GM12878 (cell line): Measurements from ENCODE around the gene C2orf92. TPM values are rescaled to one million over a fixed set of nuclear protein-coding genes. Genes with fewer than 3 reads are reported as not detected.

Source experiments
- ATAC-seq: fragments of 200-7000 bp; cut with Tn5 transposase; 3 replicates; pipeline ENCODE4 v1.9.1; 2020; ENCODE audit warnings: mild to moderate bottlenecking, moderate library complexity
- BruUV-seq: library from RNA; stranded (reverse); fragments of 400-500 nt; replicated peaks from 2 replicates; lab custom pipeline; 2021; lab: Mats Ljungman, UMichigan
- CTCF ChIA-PET: fragments of 300-600 bp; sonication (Branson Sonifier 250); formaldehyde crosslinking; extraction: SDS; loops from one replicate; lab custom pipeline; 2021; ENCODE audit warnings: inconsistent platforms; lab: Yijun Ruan, JAX
- POLR2A ChIA-PET: fragments of 350-600 bp; formaldehyde crosslinking; extraction: SDS; loops from one replicate; lab custom pipeline; 2021; ENCODE audit warnings: inconsistent platforms; lab: Charles Lee
- RAD21 ChIA-PET: fragments of 300-600 bp; sonication (Branson Sonifier 250); formaldehyde crosslinking; loops from one replicate; lab custom pipeline; 2023; ENCODE audit warnings: antibody characterized with exemption; ENCODE audit not compliant: unreplicated experiment; lab: Charles Lee
- SMC1A ChIA-PET: fragments of 300-600 bp; sonication (Branson Sonifier 250); formaldehyde crosslinking; loops from one replicate; lab custom pipeline; 2023; ENCODE audit not compliant: unreplicated experiment, uncharacterized antibody; lab: Charles Lee
- DNase-seq: peaks from one replicate; pipeline ENCODE4 v3.0.0-alpha.2; 2011; ENCODE audit warnings: low read depth, low spot score
- FAIRE-seq: peaks from 3 replicates; lab custom pipeline; 2011; peaks lifted over from hg19 to GRCh38; lab: Jason Lieb, UNC
- H2AFZ ChIP-seq: 2 replicates; pipeline ENCODE4 v1.6.0; 2011; ENCODE audit warnings: low read depth, low read length, control low read depth; ENCODE audit not compliant: control insufficient read depth
- H3K27ac ChIP-seq: 2 replicates; pipeline ENCODE4 v1.5.1; 2011; ENCODE audit warnings: control low read depth; ENCODE audit not compliant: control insufficient read depth, insufficient read depth
- H3K27me3 ChIP-seq, 2 experiments: replicated peaks in 1 of 2; 2 replicates each; pipeline versions ENCODE4 v1.6.0 to v1.6.1; 2011; ENCODE audit warnings: low read length in 1 of 2; ENCODE audit not compliant: control insufficient read depth in 2 of 2, insufficient read depth in 2 of 2
- H3K36me3 ChIP-seq, 2 experiments: 2 replicates each; pipeline ENCODE4 v1.5.1; 2011; ENCODE audit warnings: low read length in 1 of 2; ENCODE audit not compliant: control insufficient read depth in 2 of 2, insufficient read depth in 2 of 2
- H3K4me1 ChIP-seq: 2 replicates; pipeline ENCODE4 v1.6.1; 2011; ENCODE audit warnings: mild to moderate bottlenecking, low read length, moderate library complexity, mixed read lengths; ENCODE audit not compliant: control insufficient read depth, insufficient read depth
- H3K4me2 ChIP-seq: 2 replicates; pipeline ENCODE4 v1.6.0; 2011; ENCODE audit warnings: control low read depth; ENCODE audit not compliant: control insufficient read depth, insufficient read depth
- H3K4me3 ChIP-seq: fragments of 200-600 bp; sonication (generic); 2 replicates; pipeline ENCODE4 v1.5.1; 2016
- H3K79me2 ChIP-seq: 2 replicates; pipeline ENCODE4 v1.6.0; 2011; ENCODE audit warnings: low read length; ENCODE audit not compliant: control insufficient read depth, insufficient read depth
- H3K9ac ChIP-seq: 2 replicates; pipeline ENCODE4 v1.8.0; 2011; ENCODE audit warnings: low read length, control low read depth, mixed read lengths; ENCODE audit not compliant: control insufficient read depth, insufficient read depth
- H3K9me3 ChIP-seq: replicated peaks from 3 replicates; pipeline ENCODE4 v1.5.1; 2011; ENCODE audit warnings: mild to moderate bottlenecking, low read length; ENCODE audit not compliant: control insufficient read depth, insufficient read depth
- H4K20me1 ChIP-seq: 2 replicates; pipeline ENCODE4 v1.6.0; 2011; ENCODE audit not compliant: control insufficient read depth, insufficient read depth
- BCL11A ChIP-seq: IDR thresholded peaks from 2 replicates; pipeline ENCODE4 v1.6.1; 2011; ENCODE audit warnings: low read depth, low read length
- BCLAF1 ChIP-seq: fragments of 450-650 bp; IDR thresholded peaks from 2 replicates; pipeline ENCODE4 v1.6.1; 2017; ENCODE audit warnings: antibody characterized with exemption, mild to moderate bottlenecking, moderate library complexity
- BMI1 ChIP-seq: fragments of 450-650 bp; IDR thresholded peaks from 2 replicates; pipeline ENCODE4 v1.6.1; 2016; ENCODE audit warnings: mild to moderate bottlenecking, moderate library complexity, borderline replicate concordance
- CBX3 ChIP-seq: fragments of 200-600 bp; sonication (generic); IDR thresholded peaks from 2 replicates; pipeline ENCODE4 v1.6.1; 2016; ENCODE audit warnings: low read depth, borderline replicate concordance
- CEBPZ ChIP-seq: fragments of 150-350 bp; IDR thresholded peaks from 2 replicates; pipeline ENCODE4 v1.6.1; 2016; ENCODE audit warnings: low read depth, low read length
- EP300 ChIP-seq, 2 experiments: fragments of 150-350 bp in 1 of 2; IDR thresholded peaks; 2 replicates each; pipeline ENCODE4 v1.6.1; 2011 to 2012; ENCODE audit warnings: low read depth in 2 of 2, low read length in 2 of 2, borderline replicate concordance in 1 of 2, improper control_type of control experiment in 1 of 2, inconsistent platforms in 1 of 2; ENCODE audit not compliant: control insufficient read depth in 1 of 2
- GABPA ChIP-seq: IDR thresholded peaks from 2 replicates; pipeline ENCODE4 v1.6.1; 2014; ENCODE audit warnings: antibody characterized with exemption, low read depth, mild to moderate bottlenecking, inconsistent platforms
- MEF2A ChIP-seq: IDR thresholded peaks from 2 replicates; pipeline ENCODE4 v1.6.1; 2011; ENCODE audit warnings: low read depth, mild to moderate bottlenecking, low read length, moderate library complexity; ENCODE audit not compliant: insufficient read depth
- NFYB ChIP-seq: IDR thresholded peaks from 2 replicates; pipeline ENCODE4 v1.6.1; 2011; ENCODE audit warnings: low read depth, mild to moderate bottlenecking, low read length, improper control_type of control experiment, moderate library complexity; ENCODE audit not compliant: insufficient read depth
- SMAD5 ChIP-seq: IDR thresholded peaks from 2 replicates; pipeline ENCODE4 v1.6.1; 2016; ENCODE audit warnings: antibody characterized with exemption, low read depth
- SMARCA5 ChIP-seq: fragments of 450-650 bp; IDR thresholded peaks from 2 replicates; pipeline ENCODE4 v1.6.1; 2017; ENCODE audit warnings: mild to moderate bottlenecking
- SPI1 ChIP-seq: IDR thresholded peaks from 2 replicates; pipeline ENCODE4 v1.6.1; 2011; ENCODE audit warnings: low read depth, mild to moderate bottlenecking, low read length, moderate library complexity, borderline replicate concordance; ENCODE audit not compliant: insufficient read depth
- TCF12 ChIP-seq: IDR thresholded peaks from 2 replicates; pipeline ENCODE4 v1.6.1; 2011; ENCODE audit warnings: low read depth, mild to moderate bottlenecking, low read length
- TCF3 ChIP-seq: IDR thresholded peaks from 2 replicates; pipeline ENCODE4 v1.6.1; 2012; ENCODE audit warnings: low read depth, mild to moderate bottlenecking, low read length, borderline replicate concordance; ENCODE audit not compliant: insufficient read depth
- YY1 ChIP-seq: IDR thresholded peaks from 2 replicates; pipeline ENCODE4 v1.6.1; 2011; ENCODE audit warnings: low read depth, mild to moderate bottlenecking, low read length
- ZNF217 ChIP-seq: fragments of 450-650 bp; IDR thresholded peaks from 2 replicates; pipeline ENCODE4 v1.6.1; 2017; ENCODE audit warnings: antibody characterized with exemption, mild to moderate bottlenecking
- WGBS: methylation state at CpG from one replicate; pipeline ENCODE4 v1.1.6; 2016; ENCODE audit warnings: low lambda C conversion rate; ENCODE audit not compliant: insufficient replicate concordance, insufficient coverage; ENCODE audit errors: missing lambda C conversion rate; 5-methylcytosine and 5-hydroxymethylcytosine counted together
- in situ Hi-C: fragments of 300-500 bp; cut with MboI; formaldehyde crosslinking; loops from 9 replicates; pipeline ENCODE4 v1.14.3; 2018; ENCODE audit warnings: mixed read lengths
- intact Hi-C: fragments of 100-400 bp; cut with micrococcal nuclease; formaldehyde crosslinking; loops from one replicate; pipeline ENCODE4 v1.14.2; 2022; ENCODE audit not compliant: unreplicated experiment
- polyA plus RNA-seq, 11 experiments: library from polyadenylated mRNA; depleted of rRNA in 4 of 11; unstranded in 6 of 11; stranded (reverse) in 5 of 11; fragments of >200 nt; fragmentation: Nextera tagmentation in 4 of 11; fragmentation: Illumina TruSeq in 1 of 11; extraction: Ambion mirVana in 4 of 11; extraction: Trizol in 1 of 11; gene quantifications; 1 replicate in 1 of 11; 2 replicates in 10 of 11; pipeline versions ENCODE4 v1.2.1 to v1.2.3, GENCODE V29; 2011 to 2016; ENCODE audit warnings: inconsistent platforms in 2 of 11, missing spikeins in 2 of 11, low read depth in 1 of 11
- total RNA-seq, 4 experiments: library from RNA; depleted of rRNA in 3 of 4; stranded (reverse); fragments of >200 nt in 3 of 4; fragmentation: Illumina TruSeq in 1 of 4; extraction: Trizol in 1 of 4; gene quantifications; 2 replicates each; pipeline versions ENCODE4 v1.2.1 to v1.2.3, GENCODE V29; 2013 to 2021
- TF ChIP-seq, protein P1 (sequence below): fragments of 450-650 bp; IDR thresholded peaks from 2 replicates; pipeline ENCODE4 v1.6.1; 2017; ENCODE audit warnings: borderline replicate concordance

C2orf92 gene
- total and polyA plus RNA-seq, 10 of the 15 experiments (the other 5 are each of a cell fraction or from before 2014, with no cell fraction given): 0.40 to 10.1 (median 3.7) TPM

GRCh38 chr2:97749581-97749980, 80.1 kb downstream of the C2orf92 start:
- Histone ChIP-seq H4K20me1 (no peaks in the 10 kb centered on the region), H2AFZ (no peak overlapping the region), H3K4me2 (no peak overlapping the region), H3K4me1 (peaks cover 8% of the 10 kb centered on the region), H3K9me3 (no peaks in the 10 kb centered on the region), H3K36me3 (peaks cover 0 to 2% of the 10 kb centered on the region in 2 experiments; a peak in 1 of 4 replicates), H3K27ac (no peak overlapping the region), H3K9ac (no peak overlapping the region), H3K4me3 (no peak overlapping the region), H3K27me3 (no peaks in the 10 kb centered on the region), H3K79me2 (no peaks in the 10 kb centered on the region)
- ChIA-PET CTCF (interaction anchor here (1.4 kb wide), 1 partner anchor 10 kb away, joined by 3 read pairs; no protein-coding TSS in a partner anchor), POLR2A (interaction anchor here (0.6 kb wide), 1 partner anchor 21 kb away, joined by 4 read pairs; no protein-coding TSS in a partner anchor), SMC1A (no interaction called here), RAD21 (no interaction called here)
- no TSS peak for BruUV-seq
- intact Hi-C loops: loop anchor here (2.0 kb wide), 1 partner anchor 49 kb away; no protein-coding TSS in a partner anchor
- DNase-seq: no peak
- no peak for FAIRE-seq
- 85% methylated on average over 5 of the region's 5 CpGs for whole genome bisulfite sequencing
- in situ Hi-C loops: no loop called here
- no peak for ATAC-seq
- TF ChIP-seq SMARCA5: no peak
- no peak for TF ChIP-seq YY1
- TF ChIP-seq CBX3: no peak
- TF ChIP-seq BCL11A: no peak
- no peak for TF ChIP-seq BCLAF1
- no peak for TF ChIP-seq GABPA
- TF ChIP-seq BMI1: no peak
- no peak for TF ChIP-seq ZNF217
- no peak for TF ChIP-seq SPI1
- TF ChIP-seq, protein P1, sequence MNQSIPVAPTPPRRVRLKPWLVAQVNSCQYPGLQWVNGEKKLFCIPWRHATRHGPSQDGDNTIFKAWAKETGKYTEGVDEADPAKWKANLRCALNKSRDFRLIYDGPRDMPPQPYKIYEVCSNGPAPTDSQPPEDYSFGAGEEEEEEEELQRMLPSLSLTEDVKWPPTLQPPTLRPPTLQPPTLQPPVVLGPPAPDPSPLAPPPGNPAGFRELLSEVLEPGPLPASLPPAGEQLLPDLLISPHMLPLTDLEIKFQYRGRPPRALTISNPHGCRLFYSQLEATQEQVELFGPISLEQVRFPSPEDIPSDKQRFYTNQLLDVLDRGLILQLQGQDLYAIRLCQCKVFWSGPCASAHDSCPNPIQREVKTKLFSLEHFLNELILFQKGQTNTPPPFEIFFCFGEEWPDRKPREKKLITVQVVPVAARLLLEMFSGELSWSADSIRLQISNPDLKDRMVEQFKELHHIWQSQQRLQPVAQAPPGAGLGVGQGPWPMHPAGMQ: no peak
- TF ChIP-seq NFYB: no peak
- no peak for TF ChIP-seq MEF2A
- TF ChIP-seq TCF3: no peak
- no peak for TF ChIP-seq TCF12
- no peak for TF ChIP-seq SMAD5
- no peak for TF ChIP-seq EP300 (IDR thresholded peaks at IDR 0.05; ENCODE audit: borderline replicate concordance in 1 of 2, control insufficient read depth in 1 of 2, low read depth in 2 of 2, low read length in 2 of 2)
- TF ChIP-seq CEBPZ: no peak
